Hepatocyte (in vitro differentiated cells): ENCODE data around the gene CCPG1.

Experiments
- CTCF ChIP-seq: fragments of 200-600 bp; sonication (generic); IDR thresholded peaks from 2 replicates; pipeline ENCODE4 v1.5.1; 2016; ENCODE audit warnings: antibody characterized with exemption, mild to moderate bottlenecking; ENCODE audit not compliant: poor library complexity
- EZH2phosphoT487 ChIP-seq: fragments of 200-600 bp; sonication (generic); IDR thresholded peaks from one replicate; pipeline ENCODE4 v1.6.1; 2018; ENCODE audit warnings: antibody characterized with exemption, mild to moderate bottlenecking, low read depth, moderate library complexity; ENCODE audit not compliant: unreplicated experiment, severe bottlenecking

- TF ChIP-seq CTCF: no peak
- no peak for TF ChIP-seq EZH2phosphoT487
Observed at GRCh38 chr15:55322467-55322866, 85.7 kb downstream of the CCPG1 start.
